Peyer's patch (tissue), 4 donors: Measurements from ENCODE around the gene PKNOX2. TPM values are rescaled to one million over a fixed set of nuclear protein-coding genes. Genes with fewer than 3 reads are reported as not detected.

Source experiments
- DNase-seq, 3 donors: peaks; one replicate each; pipeline ENCODE4 v3.0.0-alpha.2; 2017 to 2019
- H3K27ac ChIP-seq, 4 donors: fragments of 200-600 bp; sonication (generic); one replicate each; pipeline ENCODE4 v1.5.1; 2016 to 2019
- H3K27me3 ChIP-seq, 2 donors: fragments of 200-600 bp; sonication (generic); one replicate each; pipeline ENCODE4 v1.5.1; 2019
- H3K36me3 ChIP-seq, 3 donors: fragments of 200-600 bp; sonication (generic); one replicate each; pipeline ENCODE4 v1.5.1; 2016 to 2019
- H3K4me1 ChIP-seq, 4 donors: fragments of 200-600 bp; sonication (generic); one replicate each; pipeline ENCODE4 v1.5.1; 2016 to 2019
- H3K4me3 ChIP-seq, 4 donors: fragments of 200-600 bp; sonication (generic); 1 replicate in 3 of 4; 2 replicates in 1 of 4; pipeline ENCODE4 v1.5.1; 2016 to 2019; ENCODE audit warnings: mild to moderate bottlenecking in 1 of 4
- H3K9me3 ChIP-seq, 4 donors: fragments of 200-600 bp; sonication (generic); one replicate each; pipeline ENCODE4 v1.5.1; 2016 to 2019; ENCODE audit warnings: mild to moderate bottlenecking in 1 of 4
- CTCF ChIP-seq, 6 experiments: fragments of 450-650 bp in 4 of 6; fragments of 200-600 bp in 2 of 6; sonication (generic) in 1 of 6; IDR thresholded peaks; one replicate each; pipeline ENCODE4 v1.5.1; 2017 to 2019; ENCODE audit warnings: antibody characterized with exemption in 6 of 6, mild to moderate bottlenecking in 3 of 6, moderate library complexity in 1 of 6
- POLR2A ChIP-seq, 2 donors: fragments of 450-650 bp; IDR thresholded peaks; one replicate each; pipeline ENCODE4 v1.5.1; 2017; ENCODE audit warnings: antibody characterized with exemption in 2 of 2, mild to moderate bottlenecking in 2 of 2, moderate library complexity in 2 of 2
- total RNA-seq, 4 donors: library from RNA; depleted of rRNA; stranded (reverse); fragments of >200 nt; gene quantifications; one replicate each; pipeline ENCODE4 v1.1.0, GENCODE V29; 2016

Gene PKNOX2
- total RNA-seq, 4 donors from 2014 or later = 1.4 to 8.3 TPM; not detected in 2

- Histone ChIP-seq H3K27ac (no peak overlapping the region), H3K4me3 (no peak overlapping the region), H3K36me3 (no peaks in the 10 kb centered on the region), H3K9me3 (no peaks in the 10 kb centered on the region), H3K27me3 (no peaks in the 10 kb centered on the region), H3K4me1 (peaks cover 0 to 12% (median 0%) of the 10 kb centered on the region in 4 donors)
- no peak for DNase-seq
- TF ChIP-seq POLR2A (IDR thresholded peaks at IDR 0.05) (no peak), CTCF (IDR thresholded peaks at IDR 0.05) (no peak)
Observed at GRCh38 chr11:125267548-125267947, 103.0 kb downstream of the PKNOX2 start.

GRCh38 chr11:125268611-125269010 lies 104.1 kb downstream of the PKNOX2 start:
- no peak overlapping the region for H3K27ac ChIP-seq
- peaks cover 0 to 4% (median 0%) of the 10 kb centered on the region in 4 donors for H3K4me1 ChIP-seq
- no peak for TF ChIP-seq CTCF (IDR thresholded peaks at IDR 0.05)
- no peak for TF ChIP-seq POLR2A (IDR thresholded peaks at IDR 0.05)
- no peak overlapping the region for H3K4me3 ChIP-seq
- H3K9me3 ChIP-seq = no peaks in the 10 kb centered on the region
- no peaks in the 10 kb centered on the region for H3K27me3 ChIP-seq
- H3K36me3 ChIP-seq = no peaks in the 10 kb centered on the region
- no peak for DNase-seq

- Histone ChIP-seq H3K4me1 (no peaks in the 10 kb centered on the region), H3K27ac (no peak overlapping the region), H3K9me3 (no peaks in the 10 kb centered on the region), H3K4me3 (no peak overlapping the region), H3K36me3 (no peaks in the 10 kb centered on the region), H3K27me3 (no peaks in the 10 kb centered on the region)
- no peak for DNase-seq
- TF ChIP-seq CTCF (IDR thresholded peaks at IDR 0.05) (no peak), POLR2A (IDR thresholded peaks at IDR 0.05) (no peak)
Observed at GRCh38 chr11:125270106-125270505, 105.6 kb downstream of the PKNOX2 start.

GRCh38 chr11:125270711-125271110 lies 106.2 kb downstream of the PKNOX2 start:
- DNase-seq = no peak
- Histone ChIP-seq H3K36me3 (no peaks in the 10 kb centered on the region), H3K27me3 (no peaks in the 10 kb centered on the region), H3K9me3 (no peaks in the 10 kb centered on the region), H3K4me3 (no peak overlapping the region), H3K4me1 (no peaks in the 10 kb centered on the region), H3K27ac (no peak overlapping the region)
- no peak for TF ChIP-seq CTCF (IDR thresholded peaks at IDR 0.05)
- TF ChIP-seq POLR2A (IDR thresholded peaks at IDR 0.05) = no peak

GRCh38 chr11:125271483-125272091 lies 107.0 kb downstream of the PKNOX2 start:
- no peaks in the 10 kb centered on the region for H3K27me3 ChIP-seq
- H3K36me3 ChIP-seq = no peaks in the 10 kb centered on the region
- no peaks in the 10 kb centered on the region for H3K9me3 ChIP-seq
- TF ChIP-seq CTCF (IDR thresholded peaks at IDR 0.05) (no peak), POLR2A (IDR thresholded peaks at IDR 0.05) (no peak)
- H3K27ac ChIP-seq = no peak overlapping the region
- H3K4me1 ChIP-seq = no peaks in the 10 kb centered on the region
- no peak for DNase-seq
- no peak overlapping the region for H3K4me3 ChIP-seq

GRCh38 chr11:125272092-125272491 lies 107.5 kb downstream of the PKNOX2 start:
- H3K9me3 ChIP-seq = no peaks in the 10 kb centered on the region
- no peaks in the 10 kb centered on the region for H3K27me3 ChIP-seq
- H3K36me3 ChIP-seq = no peaks in the 10 kb centered on the region
- no peaks in the 10 kb centered on the region for H3K4me1 ChIP-seq
- no peak overlapping the region for H3K4me3 ChIP-seq
- no peak overlapping the region for H3K27ac ChIP-seq
- no peak for TF ChIP-seq CTCF (IDR thresholded peaks at IDR 0.05)
- no peak for DNase-seq
